Neuronal stem cell (in vitro differentiated cells): Measurements from ENCODE around the gene PLA2G4A.

ENCODE experiments used
- DNase-seq: peaks from one replicate; pipeline ENCODE4 v3.0.0-alpha.2; 2013; ENCODE audit warnings: low spot score
- H2AFZ ChIP-seq: one replicate; pipeline ENCODE4 v1.6.1; 2013; ENCODE audit warnings: mild to moderate bottlenecking, low read length, inconsistent platforms
- H2AK5ac ChIP-seq: 2 replicates; pipeline ENCODE4 v1.6.1; 2013; ENCODE audit warnings: low read depth, mild to moderate bottlenecking, inconsistent platforms, low read length, moderate library complexity, mixed read lengths
- H2BK120ac ChIP-seq: 2 replicates; pipeline ENCODE4 v1.6.1; 2013; ENCODE audit warnings: low read depth, mild to moderate bottlenecking, inconsistent platforms, low read length, moderate library complexity, mixed read lengths
- H2BK12ac ChIP-seq: one replicate; pipeline ENCODE4 v1.6.1; 2013; ENCODE audit warnings: low read length, inconsistent platforms
- H2BK15ac ChIP-seq: 2 replicates; pipeline ENCODE4 v1.6.1; 2013; ENCODE audit warnings: mild to moderate bottlenecking, low read length, inconsistent platforms, mixed read lengths
- H2BK5ac ChIP-seq: one replicate; pipeline ENCODE4 v1.6.1; 2013; ENCODE audit warnings: inconsistent platforms, mild to moderate bottlenecking, low read length, moderate library complexity
- H3K14ac ChIP-seq: one replicate; pipeline ENCODE4 v1.6.1; 2013; ENCODE audit warnings: low read length, inconsistent platforms
- H3K18ac ChIP-seq: 2 replicates; pipeline ENCODE4 v1.6.1; 2013; ENCODE audit warnings: low read length, inconsistent platforms
- H3K23ac ChIP-seq: 2 replicates; pipeline ENCODE4 v1.6.1; 2013; ENCODE audit warnings: low read depth, mild to moderate bottlenecking, mixed read lengths, low read length, inconsistent platforms; ENCODE audit not compliant: poor library complexity
- H3K27ac ChIP-seq: replicated peaks from 3 replicates; pipeline ENCODE4 v1.5.1; 2013; ENCODE audit warnings: low read length, inconsistent platforms
- H3K27me3 ChIP-seq, 3 experiments: 2 replicates each; pipeline ENCODE4 v1.6.1; 2013; ENCODE audit warnings: low read length in 3 of 3, mild to moderate bottlenecking in 2 of 3, inconsistent platforms in 1 of 3, low read depth in 1 of 3, mixed read lengths in 1 of 3, moderate library complexity in 1 of 3; ENCODE audit not compliant: control insufficient read depth in 3 of 3, insufficient read depth in 3 of 3
- H3K36me3 ChIP-seq, 2 donors: replicated peaks in 1 of 2; 2 replicates each; pipeline ENCODE4 v1.6.1; 2013; ENCODE audit warnings: low read length in 2 of 2; ENCODE audit not compliant: control insufficient read depth in 2 of 2, insufficient read depth in 2 of 2
- H3K4ac ChIP-seq: 2 replicates; pipeline ENCODE4 v1.6.1; 2013; ENCODE audit warnings: inconsistent platforms, mild to moderate bottlenecking, low read length, moderate library complexity
- H3K4me1 ChIP-seq, 2 donors: 1 replicate in 1 of 2; 2 replicates in 1 of 2; pipeline ENCODE4 v1.6.1; 2013; ENCODE audit warnings: low read length in 2 of 2, low read depth in 1 of 2; ENCODE audit not compliant: control insufficient read depth in 2 of 2, insufficient read depth in 1 of 2
- H3K4me2 ChIP-seq: one replicate; pipeline ENCODE4 v1.6.1; 2013; ENCODE audit warnings: mild to moderate bottlenecking, low read length, inconsistent platforms; ENCODE audit not compliant: insufficient read depth, poor library complexity, severe bottlenecking
- H3K4me3 ChIP-seq, 2 donors: 2 replicates each; pipeline ENCODE4 v1.5.1; 2013; ENCODE audit warnings: low read length in 2 of 2, mild to moderate bottlenecking in 2 of 2, inconsistent platforms in 1 of 2, moderate library complexity in 1 of 2
- H3K79me1 ChIP-seq: one replicate; pipeline ENCODE4 v1.6.1; 2013; ENCODE audit warnings: low read depth, mild to moderate bottlenecking, inconsistent platforms, low read length, moderate library complexity
- H3K9ac ChIP-seq: one replicate; pipeline ENCODE4 v1.6.1; 2013; ENCODE audit warnings: mild to moderate bottlenecking, low read depth, low read length, inconsistent platforms; ENCODE audit not compliant: poor library complexity
- H3K9me3 ChIP-seq, 2 donors: replicated peaks in 1 of 2; 2 replicates each; pipeline versions ENCODE3 to v1.6.1; 2013; ENCODE audit warnings: low read length in 2 of 2, mild to moderate bottlenecking in 2 of 2, inconsistent platforms in 1 of 2, low read depth in 1 of 2, mixed read lengths in 1 of 2, moderate library complexity in 1 of 2; ENCODE audit not compliant: control insufficient read depth in 2 of 2, insufficient read depth in 1 of 2
- H4K8ac ChIP-seq: one replicate; pipeline ENCODE4 v1.6.1; 2013; ENCODE audit warnings: low read depth, mild to moderate bottlenecking, inconsistent platforms, low read length, moderate library complexity
- H4K91ac ChIP-seq: one replicate; pipeline ENCODE4 v1.6.1; 2013; ENCODE audit warnings: low read length, low read depth, mild to moderate bottlenecking, inconsistent platforms; ENCODE audit not compliant: poor library complexity
- WGBS, 2 donors: extraction: QIAGEN DNeasy Blood & Tissue Kit; methylation state at CpG; one replicate each; pipeline ENCODE4 v1.1.7; 2013; ENCODE audit warnings: missing lambda C conversion rate in 2 of 2, mixed read lengths in 1 of 2; ENCODE audit not compliant: insufficient read length in 2 of 2, insufficient replicate concordance in 1 of 2; ENCODE audit errors: extremely low coverage in 2 of 2; 5-methylcytosine and 5-hydroxymethylcytosine counted together

The PLA2G4A gene

DNA sequence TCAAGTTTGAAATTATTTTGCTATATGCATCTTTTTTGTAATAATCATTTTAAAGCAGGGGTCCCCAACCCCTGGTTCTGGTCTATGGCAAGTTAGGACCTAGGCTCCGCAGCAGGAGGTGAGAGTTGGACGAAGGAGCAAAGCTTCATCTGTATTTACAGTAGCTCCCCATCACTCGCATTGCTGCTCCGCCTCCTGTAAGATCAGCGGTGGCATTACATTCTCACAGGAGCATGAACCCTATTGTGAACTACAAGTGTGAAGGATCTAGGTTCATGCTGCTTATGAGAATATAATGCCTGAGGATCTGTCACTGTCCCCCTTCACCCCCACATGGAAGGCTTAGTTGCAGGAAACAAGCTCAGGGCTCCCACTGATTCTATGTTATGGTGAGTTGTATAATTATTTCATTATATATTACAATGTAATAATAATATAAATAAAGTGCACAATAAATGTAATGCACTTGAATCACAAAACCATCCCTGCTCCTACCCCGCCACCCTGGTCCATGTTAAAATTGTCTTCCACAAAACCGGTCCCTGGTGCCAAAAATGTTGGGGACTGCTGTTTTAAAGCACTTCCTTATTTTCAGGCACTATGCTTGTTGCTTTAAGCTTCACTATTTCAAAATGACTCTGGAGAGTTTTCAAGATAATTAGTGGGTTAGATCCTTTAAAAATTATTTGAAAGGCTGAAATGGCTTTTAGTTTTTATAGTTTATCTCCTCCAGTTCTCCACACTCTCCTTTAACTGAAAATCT, 74.8 kb downstream of the PLA2G4A start:
- Histone ChIP-seq H3K4ac (no peak overlapping the region), H4K8ac (no peak overlapping the region), H3K9ac (no peak overlapping the region), H3K4me2 (no peak overlapping the region), H2BK5ac (no peak overlapping the region), H2BK120ac (no peak overlapping the region), H3K79me1 (no peaks in the 10 kb centered on the region), H3K23ac (no peak overlapping the region), H3K4me1 (no peaks in the 10 kb centered on the region), H2AK5ac (no peak overlapping the region), H3K36me3 (no peaks in the 10 kb centered on the region), H3K18ac (no peak overlapping the region), H2BK15ac (no peak overlapping the region), H3K4me3 (no peak overlapping the region), H2BK12ac (no peak overlapping the region), H3K9me3 (no peaks in the 10 kb centered on the region), H4K91ac (no peak overlapping the region), H3K27me3 (no peaks in the 10 kb centered on the region), H2AFZ (no peak overlapping the region), H3K27ac (no peak overlapping the region), H3K14ac (no peak overlapping the region)
- DNase-seq, result no peak
- no CpG with 5 or more reads among the region's 7 CpGs for WGBS, 2 donors

GRCh38 chr1:186904361-186904760, 75.6 kb downstream of the PLA2G4A start:
- H3K36me3 ChIP-seq, result no peaks in the 10 kb centered on the region
- no peak overlapping the region for H2AFZ ChIP-seq
- no peaks in the 10 kb centered on the region for H3K4me1 ChIP-seq
- H2AK5ac ChIP-seq, result no peak overlapping the region
- no peak overlapping the region for H4K8ac ChIP-seq
- H2BK12ac ChIP-seq, result no peak overlapping the region
- H3K9ac ChIP-seq, result no peak overlapping the region
- H3K14ac ChIP-seq, result no peak overlapping the region
- H3K9me3 ChIP-seq, result no peaks in the 10 kb centered on the region
- H3K79me1 ChIP-seq, result no peaks in the 10 kb centered on the region
- no peaks in the 10 kb centered on the region for H3K27me3 ChIP-seq
- no peak overlapping the region for H2BK120ac ChIP-seq
- no peak overlapping the region for H3K18ac ChIP-seq
- H4K91ac ChIP-seq, result no peak overlapping the region
- H3K23ac ChIP-seq, result no peak overlapping the region
- H3K4me2 ChIP-seq, result no peak overlapping the region
- H3K4ac ChIP-seq, result no peak overlapping the region
- no peak overlapping the region for H2BK5ac ChIP-seq
- WGBS, 2 donors, result no CpG with 5 or more reads among the region's 3 CpGs
- DNase-seq, result no peak
- no peak overlapping the region for H3K27ac ChIP-seq
- H3K4me3 ChIP-seq, result no peak overlapping the region
- no peak overlapping the region for H2BK15ac ChIP-seq

GRCh38 chr1:186905561-186905960, 76.8 kb downstream of the PLA2G4A start:
- DNase-seq, result no peak
- Histone ChIP-seq H3K36me3 (no peaks in the 10 kb centered on the region), H3K9ac (no peak overlapping the region), H3K9me3 (no peaks in the 10 kb centered on the region), H2BK120ac (no peak overlapping the region), H2BK5ac (no peak overlapping the region), H3K23ac (no peak overlapping the region), H3K4me1 (no peaks in the 10 kb centered on the region), H2AK5ac (no peak overlapping the region), H3K27me3 (no peaks in the 10 kb centered on the region), H3K27ac (no peak overlapping the region), H2AFZ (no peak overlapping the region), H3K18ac (no peak overlapping the region), H4K8ac (no peak overlapping the region), H2BK15ac (no peak overlapping the region), H3K79me1 (no peaks in the 10 kb centered on the region), H3K4me2 (no peak overlapping the region), H4K91ac (no peak overlapping the region), H2BK12ac (no peak overlapping the region), H3K4me3 (no peak overlapping the region), H3K14ac (no peak overlapping the region), H3K4ac (no peak overlapping the region)
- WGBS, 2 donors, result no CpG with 5 or more reads among the region's 1 CpG

DNA sequence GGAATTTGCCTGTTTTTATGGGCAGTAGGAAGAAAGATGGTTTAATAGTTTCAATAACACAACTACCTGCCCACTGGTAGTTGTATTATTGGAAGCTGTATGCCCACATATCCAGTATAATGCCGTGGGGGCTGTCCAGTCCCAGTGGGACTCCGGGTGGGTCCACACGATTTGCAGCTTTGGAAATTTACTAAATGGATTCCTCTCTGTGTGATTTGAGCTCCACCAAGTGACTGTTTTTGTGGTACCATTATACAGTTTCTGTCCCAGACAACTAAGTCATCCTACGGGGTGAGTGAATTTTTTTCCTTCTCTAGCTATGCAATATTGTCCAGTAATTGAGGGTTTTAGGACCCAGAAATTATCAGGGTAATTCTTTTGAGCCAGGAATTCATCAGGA, 86.8 kb downstream of the PLA2G4A start:
- no peaks in the 10 kb centered on the region for H3K27me3 ChIP-seq
- H3K18ac ChIP-seq, result no peak overlapping the region
- no peak overlapping the region for H3K14ac ChIP-seq
- no peak overlapping the region for H2BK15ac ChIP-seq
- H2BK5ac ChIP-seq, result no peak overlapping the region
- H3K27ac ChIP-seq, result no peak overlapping the region
- no peak overlapping the region for H2BK12ac ChIP-seq
- no peak overlapping the region for H3K4me2 ChIP-seq
- no peak overlapping the region for H3K23ac ChIP-seq
- H3K4me3 ChIP-seq, result no peak overlapping the region
- no peak overlapping the region for H2AK5ac ChIP-seq
- H4K91ac ChIP-seq, result no peak overlapping the region
- peaks cover 2% of the 10 kb centered on the region for H3K79me1 ChIP-seq
- no peak overlapping the region for H2AFZ ChIP-seq
- no peaks in the 10 kb centered on the region for H3K36me3 ChIP-seq
- no peak overlapping the region for H3K4ac ChIP-seq
- H3K9ac ChIP-seq, result no peak overlapping the region
- WGBS, 2 donors, result no CpG with 5 or more reads among the region's 4 CpGs
- no peaks in the 10 kb centered on the region for H3K4me1 ChIP-seq
- H2BK120ac ChIP-seq, result no peak overlapping the region
- DNase-seq, result no peak
- no peaks in the 10 kb centered on the region for H3K9me3 ChIP-seq
- no peak overlapping the region for H4K8ac ChIP-seq
